NT2/D1 (cell line): ENCODE measurements around the gene UACA.
A peak's percentile ranks its signal among the peaks of the same experiment; 100 is the strongest.

Source experiments
- DNase-seq: peaks from one replicate; pipeline ENCODE4 v3.0.0-alpha.2; 2011; ENCODE audit warnings: low read depth, low spot score
- H3K27me3 ChIP-seq: 2 replicates; pipeline ENCODE4 v1.6.0; 2011; ENCODE audit warnings: mild to moderate bottlenecking; ENCODE audit not compliant: insufficient read length, insufficient read depth
- H3K36me3 ChIP-seq: 2 replicates; pipeline ENCODE4 v1.6.1; 2011; ENCODE audit warnings: mild to moderate bottlenecking, low read length, mixed read lengths; ENCODE audit not compliant: insufficient read depth, insufficient read length
- H3K4me1 ChIP-seq: 2 replicates; pipeline ENCODE4 v1.5.1; 2011; ENCODE audit not compliant: insufficient read depth, insufficient read length
- H3K4me3 ChIP-seq: 2 replicates; pipeline ENCODE4 v1.5.1; 2011; ENCODE audit warnings: low read depth; ENCODE audit not compliant: insufficient read length
- H3K9ac ChIP-seq: 2 replicates; pipeline ENCODE4 v1.6.0; 2011; ENCODE audit warnings: low read depth; ENCODE audit not compliant: insufficient read length
- H3K9me3 ChIP-seq: 2 replicates; pipeline ENCODE4 v1.5.1; 2011; ENCODE audit warnings: mild to moderate bottlenecking, low read length; ENCODE audit not compliant: insufficient read depth
- SUZ12 ChIP-seq: IDR thresholded peaks from 2 replicates; pipeline ENCODE4 v1.6.1; 2011; ENCODE audit not compliant: insufficient read length, insufficient read depth; ENCODE audit errors: extremely low read depth
- YY1 ChIP-seq: IDR thresholded peaks from 2 replicates; pipeline ENCODE4 v1.6.1; 2011; ENCODE audit not compliant: insufficient read length, insufficient read depth
- ZNF274 ChIP-seq: IDR thresholded peaks from 2 replicates; pipeline ENCODE4 v1.6.1; 2011; ENCODE audit warnings: mild to moderate bottlenecking, low read depth, low read length

UACA gene

GRCh38 chr15:70687482-70687881 lies 75.9 kb downstream of the UACA start:
- H3K4me1 ChIP-seq = no peaks in the 10 kb centered on the region
- TF ChIP-seq SUZ12 = no peak
- H3K4me3 ChIP-seq = no peak overlapping the region
- H3K27me3 ChIP-seq = no peaks in the 10 kb centered on the region
- DNase-seq = no peak
- H3K36me3 ChIP-seq = peaks cover 8% of the 10 kb centered on the region
- H3K9ac ChIP-seq = no peak overlapping the region
- H3K9me3 ChIP-seq = no peaks in the 10 kb centered on the region

DNA sequence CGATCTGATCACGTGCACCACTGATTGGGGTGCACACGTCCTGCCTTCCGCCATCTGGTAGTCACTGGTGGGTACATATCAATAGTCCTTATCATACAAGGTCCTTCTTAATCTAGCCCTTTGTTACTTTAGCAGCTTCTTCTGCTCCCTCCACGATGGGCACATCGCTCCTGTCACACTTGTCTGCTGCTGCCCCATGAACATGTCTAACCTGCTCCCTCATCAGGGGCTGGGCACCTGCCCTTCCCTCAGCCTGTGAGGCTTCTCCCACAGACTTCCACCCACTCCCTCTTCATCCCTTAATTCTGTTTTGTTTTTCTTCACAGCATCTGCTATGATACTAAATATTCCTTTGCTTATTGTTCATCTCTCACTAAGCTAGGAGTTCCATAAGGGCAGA lies 82.5 kb downstream of the UACA start:
- Histone ChIP-seq H3K4me1 (no peaks in the 10 kb centered on the region), H3K9ac (no peak overlapping the region), H3K9me3 (no peaks in the 10 kb centered on the region), H3K36me3 (peaks cover 11% of the 10 kb centered on the region), H3K4me3 (no peak overlapping the region), H3K27me3 (no peaks in the 10 kb centered on the region)
- TF ChIP-seq SUZ12 (no peak), YY1 (no peak), ZNF274 (no peak)
- DNase-seq = no peak

GRCh38 chr15:70679919-70680231 lies 83.5 kb downstream of the UACA start:
- H3K9ac ChIP-seq = no peak overlapping the region
- no peaks in the 10 kb centered on the region for H3K9me3 ChIP-seq
- no peaks in the 10 kb centered on the region for H3K27me3 ChIP-seq
- H3K4me1 ChIP-seq = no peaks in the 10 kb centered on the region
- H3K4me3 ChIP-seq = no peak overlapping the region
- TF ChIP-seq SUZ12 (no peak), ZNF274 (no peak), YY1 (no peak)
- DNase-seq = no peak
- H3K36me3 ChIP-seq = peaks cover 14% of the 10 kb centered on the region

- Histone ChIP-seq H3K27me3 (no peaks in the 10 kb centered on the region), H3K9ac (no peak overlapping the region), H3K4me3 (no peak overlapping the region), H3K9me3 (no peaks in the 10 kb centered on the region), H3K4me1 (peaks cover 5% of the 10 kb centered on the region), H3K36me3 (peaks cover 8% of the 10 kb centered on the region)
- DNase-seq = no peak
- no peak for TF ChIP-seq YY1
- no peak for TF ChIP-seq ZNF274
- no peak for TF ChIP-seq SUZ12
Measured at GRCh38 chr15:70672081-70672480, 91.3 kb downstream of the UACA start.

DNA sequence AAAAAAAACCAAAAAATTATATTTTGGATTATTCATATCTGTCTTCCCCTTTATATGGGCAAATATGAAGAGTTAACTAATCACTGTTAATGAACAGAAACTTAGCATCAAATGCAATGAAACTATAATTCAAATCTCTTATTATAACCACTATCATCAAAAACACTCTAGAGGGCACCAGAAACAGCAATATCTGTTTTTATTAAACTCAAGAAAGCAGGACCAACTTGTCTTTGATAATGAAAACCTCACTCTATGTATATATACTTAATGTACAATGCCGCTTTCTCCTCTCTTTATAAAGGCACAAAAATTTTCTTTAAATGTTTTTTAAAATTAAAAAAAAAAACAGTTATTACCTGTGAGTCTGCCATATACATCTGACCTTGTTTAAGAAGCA lies 92.7 kb downstream of the UACA start:
- TF ChIP-seq ZNF274 = no peak
- no peaks in the 10 kb centered on the region for H3K9me3 ChIP-seq
- H3K4me3 ChIP-seq = no peak overlapping the region
- H3K27me3 ChIP-seq = no peaks in the 10 kb centered on the region
- no peak overlapping the region for H3K9ac ChIP-seq
- H3K4me1 ChIP-seq = peaks cover 5% of the 10 kb centered on the region
- DNase-seq = no peak
- peaks cover 2% of the 10 kb centered on the region for H3K36me3 ChIP-seq

DNA sequence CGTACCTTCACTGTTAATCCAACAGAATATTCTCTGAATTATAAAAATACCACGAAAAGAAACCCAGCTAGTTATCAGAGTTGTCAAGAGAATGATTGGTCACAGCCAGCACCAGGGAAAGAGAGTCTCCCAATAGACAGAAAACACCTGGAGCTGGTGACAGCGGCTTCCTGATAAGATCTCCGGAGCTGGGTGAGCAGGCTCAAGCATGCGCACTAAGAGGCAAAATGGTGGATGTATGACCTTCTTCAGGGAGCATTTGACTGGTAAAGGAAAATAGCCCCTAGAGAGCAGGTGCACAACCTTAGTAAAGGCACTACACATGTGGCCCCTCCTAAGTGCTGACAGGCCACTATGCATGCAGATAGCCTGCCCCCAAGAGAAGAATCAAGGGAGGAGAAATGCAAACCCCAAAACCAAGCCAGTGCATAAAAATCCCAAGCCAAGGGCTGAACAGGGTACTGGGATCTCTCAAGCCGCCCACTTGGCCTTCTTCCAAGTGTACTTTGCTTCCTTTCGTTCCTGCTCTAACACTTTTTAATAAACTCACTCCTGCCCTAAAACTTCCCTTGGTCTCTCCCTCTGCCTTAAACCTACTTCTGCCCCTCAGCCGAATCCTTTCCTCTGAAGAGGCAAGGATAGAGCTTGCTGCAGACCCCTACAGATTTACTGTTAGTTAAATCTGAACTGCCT lies 93.2 kb downstream of the UACA start:
- Histone ChIP-seq H3K9me3 (no peaks in the 10 kb centered on the region), H3K4me3 (no peak overlapping the region), H3K9ac (no peak overlapping the region), H3K27me3 (no peaks in the 10 kb centered on the region), H3K4me1 (peaks cover 5% of the 10 kb centered on the region), H3K36me3 (no peaks in the 10 kb centered on the region)
- TF ChIP-seq SUZ12 (no peak), YY1 (no peak), ZNF274 (no peak)
- DNase-seq = no peak

DNA sequence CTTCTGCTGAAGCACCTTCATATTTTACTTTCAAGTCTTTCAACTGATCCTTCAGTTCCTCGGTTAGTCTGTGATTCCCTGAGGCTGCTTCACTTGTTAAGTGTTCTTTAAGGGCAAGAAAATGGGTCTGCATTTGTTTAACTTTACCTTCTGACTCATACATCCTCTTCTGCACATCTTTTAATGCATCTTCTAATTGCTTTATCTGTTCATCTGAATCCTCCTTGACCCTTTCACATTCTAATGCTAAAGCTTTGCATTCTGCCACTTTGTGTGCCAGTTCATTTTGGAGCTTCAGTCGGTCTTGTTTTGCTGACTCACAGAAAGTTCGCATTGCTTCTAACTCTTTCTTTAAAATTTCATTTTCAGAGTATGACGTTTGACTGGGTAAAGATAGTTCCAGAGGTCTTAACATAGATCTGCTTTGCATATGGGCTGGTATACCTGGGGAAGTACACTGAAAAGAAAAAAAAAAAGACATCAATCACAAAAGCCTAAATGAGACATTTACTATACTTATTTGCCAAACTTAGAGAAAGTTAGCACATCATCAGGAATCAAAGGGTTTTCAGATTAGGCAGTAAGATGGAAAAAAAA lies 94.3 kb downstream of the UACA start:
- Histone ChIP-seq H3K36me3 (peaks cover 6% of the 10 kb centered on the region), H3K4me1 (peaks cover 5% of the 10 kb centered on the region), H3K9me3 (no peaks in the 10 kb centered on the region), H3K9ac (no peak overlapping the region), H3K4me3 (no peak overlapping the region), H3K27me3 (no peaks in the 10 kb centered on the region)
- TF ChIP-seq YY1 (no peak), SUZ12 (no peak), ZNF274 (no peak)
- DNase-seq = peak; percentile 16
